Measurements from ENCODE around the gene KIF16B.

- TF ChIP-seq CTCF (IDR thresholded peaks at IDR 0.05) = no peak
- no peak for TF ChIP-seq POLR2AphosphoS5 (IDR thresholded peaks at IDR 0.05)
These were observed 135.1 kb downstream of the KIF16B start for GRCh38 chr20:16438100-16438499.
